Liver (tissue), 3 donors: Measurements from ENCODE around the gene BEX5.
"Not testable (repeated sequence)": the region's sequence is repeated elsewhere in the genome, so short reads cannot be mapped to it uniquely, and the experiment has no call there.

Experiments used
- EGR1 ChIP-seq, 2 donors: IDR thresholded peaks; 2 replicates each; pipeline ENCODE4 v1.6.1; 2016 to 2018; ENCODE audit warnings: antibody characterized with exemption in 2 of 2, low read depth in 2 of 2
- FOXA1 ChIP-seq: IDR thresholded peaks from 2 replicates; pipeline ENCODE4 v1.6.1; 2016; ENCODE audit warnings: antibody characterized with exemption
- JUND ChIP-seq, 2 donors: IDR thresholded peaks; 2 replicates each; pipeline ENCODE4 v1.6.1; 2016; ENCODE audit warnings: antibody characterized with exemption in 2 of 2
- RAD21 ChIP-seq, 2 donors: IDR thresholded peaks; 2 replicates each; pipeline ENCODE4 v1.6.1; 2016; ENCODE audit warnings: antibody characterized with exemption in 2 of 2, mild to moderate bottlenecking in 2 of 2
- RXRA ChIP-seq, 2 donors: IDR thresholded peaks; 2 replicates each; pipeline ENCODE4 v1.6.1; 2017 to 2018; ENCODE audit warnings: antibody characterized with exemption in 2 of 2, mild to moderate bottlenecking in 1 of 2
- TAF1 ChIP-seq: conservative IDR thresholded peaks from 2 replicates; pipeline ENCODE4 v1.6.1; 2016; ENCODE audit warnings: antibody characterized with exemption, mild to moderate bottlenecking
- ZBTB33 ChIP-seq: IDR thresholded peaks from 2 replicates; pipeline ENCODE4 v1.6.1; 2016; ENCODE audit warnings: antibody characterized with exemption
- TF ChIP-seq, protein P1 (sequence below): fragments of 150-350 bp; IDR thresholded peaks from 2 replicates; pipeline ENCODE4 v1.5.1; 2017; ENCODE audit warnings: improper control_type of control experiment, low read depth, low read length; ENCODE audit not compliant: missing input control
- donor health status: healthy.
- donor health status: healthy.

DNA sequence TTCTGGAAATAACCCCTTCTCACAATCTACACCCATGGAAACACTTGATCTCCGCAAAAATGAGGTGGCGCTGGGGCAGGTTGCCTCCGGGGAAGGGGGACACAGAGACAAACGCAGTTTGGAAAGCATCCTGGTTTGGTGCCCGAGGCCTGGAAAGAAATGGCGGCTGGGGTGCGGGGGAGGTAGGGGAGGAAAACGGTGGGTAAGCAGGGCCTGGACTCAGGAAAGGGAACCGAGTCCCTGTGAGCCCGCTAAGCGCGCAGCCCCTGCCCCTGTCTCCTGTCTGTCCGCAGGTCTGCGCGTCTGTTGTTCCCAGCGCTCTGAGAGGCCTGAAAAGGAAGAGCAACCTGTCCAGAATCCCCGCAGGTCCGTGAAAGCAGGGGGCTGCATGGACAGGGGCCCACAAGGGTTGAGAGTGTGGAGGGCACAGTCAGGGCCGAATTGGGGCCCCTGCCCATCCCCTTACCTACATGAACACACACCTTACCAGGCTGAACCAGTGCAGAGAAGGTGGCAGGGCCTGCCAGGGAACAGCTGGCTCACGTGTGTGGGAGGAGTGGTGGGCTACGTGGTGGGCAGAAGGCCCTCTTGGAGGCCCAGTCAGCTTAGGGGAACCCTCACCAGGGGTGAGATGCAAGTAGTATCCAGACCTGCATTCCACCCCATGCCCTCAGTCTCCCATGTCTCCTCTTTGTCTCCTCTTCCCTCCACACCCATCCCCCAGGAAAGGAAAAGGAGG lies 29.5 kb downstream of the BEX5 start:
- TF ChIP-seq, protein P1, sequence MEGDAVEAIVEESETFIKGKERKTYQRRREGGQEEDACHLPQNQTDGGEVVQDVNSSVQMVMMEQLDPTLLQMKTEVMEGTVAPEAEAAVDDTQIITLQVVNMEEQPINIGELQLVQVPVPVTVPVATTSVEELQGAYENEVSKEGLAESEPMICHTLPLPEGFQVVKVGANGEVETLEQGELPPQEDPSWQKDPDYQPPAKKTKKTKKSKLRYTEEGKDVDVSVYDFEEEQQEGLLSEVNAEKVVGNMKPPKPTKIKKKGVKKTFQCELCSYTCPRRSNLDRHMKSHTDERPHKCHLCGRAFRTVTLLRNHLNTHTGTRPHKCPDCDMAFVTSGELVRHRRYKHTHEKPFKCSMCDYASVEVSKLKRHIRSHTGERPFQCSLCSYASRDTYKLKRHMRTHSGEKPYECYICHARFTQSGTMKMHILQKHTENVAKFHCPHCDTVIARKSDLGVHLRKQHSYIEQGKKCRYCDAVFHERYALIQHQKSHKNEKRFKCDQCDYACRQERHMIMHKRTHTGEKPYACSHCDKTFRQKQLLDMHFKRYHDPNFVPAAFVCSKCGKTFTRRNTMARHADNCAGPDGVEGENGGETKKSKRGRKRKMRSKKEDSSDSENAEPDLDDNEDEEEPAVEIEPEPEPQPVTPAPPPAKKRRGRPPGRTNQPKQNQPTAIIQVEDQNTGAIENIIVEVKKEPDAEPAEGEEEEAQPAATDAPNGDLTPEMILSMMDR: not testable (repeated sequence)
- TF ChIP-seq RXRA (IDR thresholded peaks at IDR 0.05); EGR1 (IDR thresholded peaks at IDR 0.05; ENCODE audit: low read depth in 2 of 2); TAF1; FOXA1; JUND (IDR thresholded peaks at IDR 0.05); RAD21 (IDR thresholded peaks at IDR 0.05); ZBTB33: not testable (repeated sequence)
